ENCODE measurements around the gene USP31. TPM values are rescaled to one million over a fixed set of nuclear protein-coding genes. Genes with fewer than 3 reads are reported as not detected.

The USP31 gene
- total RNA-seq, 1 experiment from 2014 or later = 6.7 TPM

- no peak overlapping the region for H3K4me2 ChIP-seq (ENCODE audit: low read length)
- no peaks in the 10 kb centered on the region for H3K79me2 ChIP-seq (ENCODE audit: low read length)
- ATAC-seq (no peak), DNase-seq (no peak)
- ChIA-PET POLR2A (ENCODE audit: unreplicated experiment) (no interaction called here), CTCF (no interaction called here)
- no peak overlapping the region for H3K4me3 ChIP-seq (ENCODE audit: low read length)
- no peaks in the 10 kb centered on the region for H3K9me3 ChIP-seq (ENCODE audit: low read length)
- H2AFZ ChIP-seq (ENCODE audit: low read length) = no peak overlapping the region
- H3K27ac ChIP-seq (ENCODE audit: low read length) = no peak overlapping the region
- no peaks in the 10 kb centered on the region for H3K36me3 ChIP-seq (ENCODE audit: low read depth, low read length)
- no peaks in the 10 kb centered on the region for H3K27me3 ChIP-seq (ENCODE audit: low read length)
- H4K20me1 ChIP-seq (ENCODE audit: low read length) = no peaks in the 10 kb centered on the region
- H3K9me2 ChIP-seq (replicated peaks; ENCODE audit: low read length) = no peaks in the 10 kb centered on the region
- no TSS peak for BruUV-seq (replicated peaks)
- no peak for TF ChIP-seq EZH2phosphoT487 (IDR thresholded peaks at IDR 0.05; ENCODE audit: borderline replicate concordance, low read length)
- no peak for TF ChIP-seq CTCF (conservative IDR thresholded peaks at IDR 0.05; ENCODE audit: low read depth, low read length)
- no peak for TF ChIP-seq EZH2 (IDR thresholded peaks at IDR 0.05; ENCODE audit: low read length, unreplicated experiment)
- H3K9ac ChIP-seq (ENCODE audit: low read length) = no peak overlapping the region
- no peaks in the 10 kb centered on the region for H3F3A ChIP-seq (ENCODE audit: low read length, unreplicated experiment)
- intact Hi-C loops (cut with micrococcal nuclease) = no loop called here
- no peaks in the 10 kb centered on the region for H3K4me1 ChIP-seq (ENCODE audit: insufficient read depth, low read length)
Measured at GRCh38 chr16:23039118-23039517, 110.1 kb downstream of the USP31 start.

GRCh38 chr16:23035240-23035639 is 114.0 kb downstream of the USP31 start:
- CTCF ChIA-PET = no interaction called here

More at GRCh38 chr16:23035240-23035639, 114.0 kb downstream of the USP31 start:
- no peaks in the 10 kb centered on the region for H4K20me1 ChIP-seq (ENCODE audit: low read length)
- H3K79me2 ChIP-seq (ENCODE audit: low read length) = no peaks in the 10 kb centered on the region
- no peak overlapping the region for H3K27ac ChIP-seq (ENCODE audit: low read length)
- H3K4me3 ChIP-seq (ENCODE audit: low read length) = no peak overlapping the region
- no peaks in the 10 kb centered on the region for H3K9me2 ChIP-seq (replicated peaks; ENCODE audit: low read length)
- H3K9me3 ChIP-seq (ENCODE audit: low read length) = no peaks in the 10 kb centered on the region
- H2AFZ ChIP-seq (ENCODE audit: low read length) = no peak overlapping the region
- TF ChIP-seq EZH2 (IDR thresholded peaks at IDR 0.05; ENCODE audit: low read length, unreplicated experiment) = no peak
- TF ChIP-seq EZH2phosphoT487 (IDR thresholded peaks at IDR 0.05; ENCODE audit: borderline replicate concordance, low read length) = no peak
- no peak for TF ChIP-seq CTCF (conservative IDR thresholded peaks at IDR 0.05; ENCODE audit: low read depth, low read length)
- POLR2A ChIA-PET (ENCODE audit: unreplicated experiment) = no interaction called here
- no TSS peak for BruUV-seq (replicated peaks)
- H3K9ac ChIP-seq (ENCODE audit: low read length) = no peak overlapping the region
- H3F3A ChIP-seq (ENCODE audit: low read length, unreplicated experiment) = no peaks in the 10 kb centered on the region
- no peak for DNase-seq
- H3K36me3 ChIP-seq (ENCODE audit: low read depth, low read length) = no peaks in the 10 kb centered on the region
- H3K4me1 ChIP-seq (ENCODE audit: insufficient read depth, low read length) = no peaks in the 10 kb centered on the region
- intact Hi-C loops (cut with micrococcal nuclease) = no loop called here
- peaks cover 10% of the 10 kb centered on the region; the same call in 1 of the 2 replicates for H3K27me3 ChIP-seq (ENCODE audit: low read length)
- no peak overlapping the region for H3K4me2 ChIP-seq (ENCODE audit: low read length)
- no peak for ATAC-seq
